Endometrial microvascular endothelial cells (primary cell): ENCODE results near the gene CD300LB. TPM values are rescaled to one million over a fixed set of nuclear protein-coding genes. Genes with fewer than 3 reads are reported as not detected.

Experiments used
- in situ Hi-C: cut with HindIII; loops from 2 replicates; pipeline ENCODE4 v1.10.0; 2017; ENCODE audit warnings: low sequenced_read_pairs, low pct_unique_long_range_greater_than_20kb; ENCODE audit errors: inconsistent ontology term
- total RNA-seq: library from RNA; depleted of rRNA; stranded (reverse); fragments of >200 nt; gene quantifications from one replicate; pipeline ENCODE4 v1.2.3, GENCODE V29; 2015; ENCODE audit errors: inconsistent ontology term

The CD300LB gene
- total RNA-seq, 1 donor from 2014 or later = not detected

GRCh38 chr17:74474043-74474792 lies 57.1 kb downstream of the CD300LB start:
- in situ Hi-C loops = no loop called here

DNA sequence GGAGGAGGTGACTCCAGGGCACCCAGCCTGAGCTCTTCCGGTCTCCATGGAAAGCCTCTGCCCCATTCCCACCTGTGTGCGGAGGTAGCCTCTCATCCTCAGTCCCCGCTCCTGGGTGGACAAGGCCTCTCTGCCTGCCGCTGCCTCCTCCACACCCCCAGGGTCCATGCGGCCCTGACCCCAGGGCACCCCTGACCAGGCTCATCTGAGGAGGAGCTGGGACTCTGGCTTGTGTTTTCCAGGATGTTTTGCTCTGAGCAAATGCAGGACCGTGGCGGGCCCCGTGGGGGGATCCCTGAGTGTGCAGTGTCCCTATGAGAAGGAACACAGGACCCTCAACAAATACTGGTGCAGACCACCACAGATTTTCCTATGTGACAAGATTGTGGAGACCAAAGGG lies 58.0 kb downstream of the CD300LB start:
- in situ Hi-C loops = no loop called here

GRCh38 chr17:74472890-74473289 lies 58.4 kb downstream of the CD300LB start:
- in situ Hi-C loops = no loop called here

- in situ Hi-C loops = no loop called here
Measured at GRCh38 chr17:74471341-74471740, 59.9 kb downstream of the CD300LB start.

Other genes starting within 250 kb of the CD300LB start
- 0.09 TPM for gene KIF19, start 205.2 kb downstream of the CD300LB start, total RNA-seq
- not detected for gene BTBD17, start 169.6 kb downstream of the CD300LB start, total RNA-seq
- gene GPR142, start 164.0 kb downstream of the CD300LB start, total RNA-seq = not detected
- not detected for gene GPRC5C, start 99.4 kb downstream of the CD300LB start, total RNA-seq
- gene CD300A, start 64.8 kb downstream of the CD300LB start, total RNA-seq = not detected
- gene CD300C, start 14.6 kb upstream of the CD300LB start, total RNA-seq = not detected
- not detected for gene CD300H, start 36.0 kb upstream of the CD300LB start, total RNA-seq
- gene CD300LD, start 60.8 kb upstream of the CD300LB start, total RNA-seq = not detected
- gene CD300E, start 92.3 kb upstream of the CD300LB start, total RNA-seq = not detected
- not detected for gene CD300LF, start 181.4 kb upstream of the CD300LB start, total RNA-seq
- gene RAB37, start 205.8 kb upstream of the CD300LB start, total RNA-seq = not detected
- gene NHERF1, start 217.2 kb upstream of the CD300LB start, total RNA-seq = 23.1 TPM
- 24.6 TPM for gene NAT9, start 244.9 kb upstream of the CD300LB start, total RNA-seq